Measurements from ENCODE around the gene CCL17. TPM values are rescaled to one million over a fixed set of nuclear protein-coding genes. Genes with fewer than 3 reads are reported as not detected.

Gene CCL17
- total RNA-seq, 2 donors from 2014 or later, result not detected

GRCh38 chr16:57413301-57413730 is 8.7 kb downstream of the CCL17 start:
- H3K27ac ChIP-seq, result no peak overlapping the region
- no peak for DNase-seq (ENCODE audit: low spot score)
- no peaks in the 10 kb centered on the region for H3K36me3 ChIP-seq
- H3K4me3 ChIP-seq, result no peak overlapping the region
- intact Hi-C loops (cut with DNase I), result loop anchor here (10.0 kb wide), 1 partner anchor 229 kb away; the partner anchor contains the start of genes PSME3IP1 and RSPRY1
- H3K4me1 ChIP-seq (replicated peaks), result no peaks in the 10 kb centered on the region
- TF ChIP-seq POLR2AphosphoS5 (IDR thresholded peaks at IDR 0.05), result no peak
- TF ChIP-seq POLR2A (IDR thresholded peaks at IDR 0.05), result no peak
- TF ChIP-seq, protein P1, sequence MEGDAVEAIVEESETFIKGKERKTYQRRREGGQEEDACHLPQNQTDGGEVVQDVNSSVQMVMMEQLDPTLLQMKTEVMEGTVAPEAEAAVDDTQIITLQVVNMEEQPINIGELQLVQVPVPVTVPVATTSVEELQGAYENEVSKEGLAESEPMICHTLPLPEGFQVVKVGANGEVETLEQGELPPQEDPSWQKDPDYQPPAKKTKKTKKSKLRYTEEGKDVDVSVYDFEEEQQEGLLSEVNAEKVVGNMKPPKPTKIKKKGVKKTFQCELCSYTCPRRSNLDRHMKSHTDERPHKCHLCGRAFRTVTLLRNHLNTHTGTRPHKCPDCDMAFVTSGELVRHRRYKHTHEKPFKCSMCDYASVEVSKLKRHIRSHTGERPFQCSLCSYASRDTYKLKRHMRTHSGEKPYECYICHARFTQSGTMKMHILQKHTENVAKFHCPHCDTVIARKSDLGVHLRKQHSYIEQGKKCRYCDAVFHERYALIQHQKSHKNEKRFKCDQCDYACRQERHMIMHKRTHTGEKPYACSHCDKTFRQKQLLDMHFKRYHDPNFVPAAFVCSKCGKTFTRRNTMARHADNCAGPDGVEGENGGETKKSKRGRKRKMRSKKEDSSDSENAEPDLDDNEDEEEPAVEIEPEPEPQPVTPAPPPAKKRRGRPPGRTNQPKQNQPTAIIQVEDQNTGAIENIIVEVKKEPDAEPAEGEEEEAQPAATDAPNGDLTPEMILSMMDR (IDR thresholded peaks at IDR 0.05), result no peak
- H3K9me3 ChIP-seq, result no peaks in the 10 kb centered on the region
- WGBS, result 91% methylated on average over 5 of the region's 5 CpGs
- H3K27me3 ChIP-seq (replicated peaks; ENCODE audit: insufficient read depth), result no peaks in the 10 kb centered on the region

DNA sequence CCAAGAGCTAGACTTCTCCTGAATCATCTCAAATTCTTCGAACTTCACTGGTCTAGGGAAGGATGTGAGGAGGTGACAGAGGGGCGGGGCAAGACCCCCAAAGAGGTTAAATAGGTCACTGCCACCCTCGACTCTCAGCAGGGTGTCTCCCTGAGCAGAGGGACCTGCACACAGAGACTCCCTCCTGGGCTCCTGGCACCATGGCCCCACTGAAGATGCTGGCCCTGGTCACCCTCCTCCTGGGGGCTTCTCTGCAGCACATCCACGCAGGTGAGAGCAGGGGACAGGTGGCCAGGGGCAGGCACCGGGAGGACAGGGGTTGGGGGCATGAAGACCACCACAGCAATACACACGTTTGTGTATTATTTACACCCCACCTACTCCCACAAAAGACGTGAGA is 9.2 kb downstream of the CCL17 start:
- intact Hi-C loops (cut with DNase I), result loop anchor here (10.0 kb wide), 1 partner anchor 229 kb away; the partner anchor contains the start of genes PSME3IP1 and RSPRY1
- no peak for TF ChIP-seq POLR2A (IDR thresholded peaks at IDR 0.05)

DNA sequence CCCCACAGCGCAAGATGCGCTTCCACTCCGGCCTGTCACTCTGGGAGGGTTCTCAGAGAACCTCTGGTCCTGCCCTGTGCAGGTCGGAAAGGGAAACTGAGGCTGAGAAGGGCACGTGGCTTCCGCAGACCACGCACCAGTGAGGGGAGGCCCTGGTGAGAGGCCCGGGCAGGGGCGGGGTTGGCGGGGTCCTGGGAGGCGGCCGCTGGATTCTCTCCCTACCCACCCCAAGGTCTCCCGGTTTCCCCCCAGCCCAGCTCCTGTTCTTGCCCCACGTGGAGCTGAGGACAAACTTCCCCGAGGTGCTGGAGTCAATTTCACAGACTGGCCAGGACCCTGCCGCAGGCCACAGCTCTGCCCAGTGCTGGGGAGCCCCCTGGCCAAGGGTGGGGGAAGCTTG is 11.5 kb downstream of the CCL17 start:
- no peak overlapping the region for H3K4me3 ChIP-seq
- no peak for DNase-seq (ENCODE audit: low spot score)
- no peaks in the 10 kb centered on the region for H3K4me1 ChIP-seq (replicated peaks)
- intact Hi-C loops (cut with DNase I), result loop anchor here (5.0 to 10.0 kb wide), 3 partner anchors 39 to 324 kb away; partner anchors contain the start of genes CPNE2, PSME3IP1 and RSPRY1
- WGBS, result 89% methylated on average over 16 of the region's 16 CpGs
- H3K36me3 ChIP-seq, result no peaks in the 10 kb centered on the region
- no peaks in the 10 kb centered on the region for H3K9me3 ChIP-seq
- TF ChIP-seq POLR2A (IDR thresholded peaks at IDR 0.05), result no peak
- no peaks in the 10 kb centered on the region for H3K27me3 ChIP-seq (replicated peaks; ENCODE audit: insufficient read depth)
- H3K27ac ChIP-seq, result no peak overlapping the region

More for the DNA sequence above, 9.2 kb downstream of the CCL17 start:
- no peak overlapping the region for H3K27ac ChIP-seq
- no peaks in the 10 kb centered on the region for H3K9me3 ChIP-seq
- no peaks in the 10 kb centered on the region for H3K36me3 ChIP-seq
- H3K4me3 ChIP-seq, result no peak overlapping the region
- DNase-seq (ENCODE audit: low spot score), result no peak
- 80% methylated on average over 7 of the region's 7 CpGs for WGBS
- no peaks in the 10 kb centered on the region for H3K4me1 ChIP-seq (replicated peaks)
- H3K27me3 ChIP-seq (replicated peaks; ENCODE audit: insufficient read depth), result no peaks in the 10 kb centered on the region

DNA sequence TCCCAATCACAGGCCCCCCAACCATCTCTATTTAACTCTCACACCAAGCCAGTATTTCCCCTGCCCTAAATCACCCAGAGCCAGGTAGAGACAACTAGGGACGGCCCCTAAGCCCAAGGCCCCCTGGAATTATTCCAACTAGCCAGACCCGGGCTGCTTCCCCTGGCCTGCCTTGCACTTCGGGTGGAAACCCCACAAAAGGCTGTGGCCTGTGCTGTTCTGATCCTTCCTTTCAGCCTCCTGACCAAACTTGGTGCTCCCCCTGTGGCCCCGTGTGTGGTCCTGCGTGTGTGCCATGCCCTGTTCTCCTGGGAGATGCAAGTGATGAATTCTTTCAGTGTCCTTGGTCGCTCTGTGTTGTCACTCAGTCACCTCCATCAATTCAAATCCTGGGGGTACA is 14.9 kb downstream of the CCL17 start:
- no peak for DNase-seq (ENCODE audit: low spot score)
- peak overlapping the region in 1 of 2 donors; percentile 45 for H3K27ac ChIP-seq
- 67% methylated on average over 6 of the region's 6 CpGs for WGBS

DNA sequence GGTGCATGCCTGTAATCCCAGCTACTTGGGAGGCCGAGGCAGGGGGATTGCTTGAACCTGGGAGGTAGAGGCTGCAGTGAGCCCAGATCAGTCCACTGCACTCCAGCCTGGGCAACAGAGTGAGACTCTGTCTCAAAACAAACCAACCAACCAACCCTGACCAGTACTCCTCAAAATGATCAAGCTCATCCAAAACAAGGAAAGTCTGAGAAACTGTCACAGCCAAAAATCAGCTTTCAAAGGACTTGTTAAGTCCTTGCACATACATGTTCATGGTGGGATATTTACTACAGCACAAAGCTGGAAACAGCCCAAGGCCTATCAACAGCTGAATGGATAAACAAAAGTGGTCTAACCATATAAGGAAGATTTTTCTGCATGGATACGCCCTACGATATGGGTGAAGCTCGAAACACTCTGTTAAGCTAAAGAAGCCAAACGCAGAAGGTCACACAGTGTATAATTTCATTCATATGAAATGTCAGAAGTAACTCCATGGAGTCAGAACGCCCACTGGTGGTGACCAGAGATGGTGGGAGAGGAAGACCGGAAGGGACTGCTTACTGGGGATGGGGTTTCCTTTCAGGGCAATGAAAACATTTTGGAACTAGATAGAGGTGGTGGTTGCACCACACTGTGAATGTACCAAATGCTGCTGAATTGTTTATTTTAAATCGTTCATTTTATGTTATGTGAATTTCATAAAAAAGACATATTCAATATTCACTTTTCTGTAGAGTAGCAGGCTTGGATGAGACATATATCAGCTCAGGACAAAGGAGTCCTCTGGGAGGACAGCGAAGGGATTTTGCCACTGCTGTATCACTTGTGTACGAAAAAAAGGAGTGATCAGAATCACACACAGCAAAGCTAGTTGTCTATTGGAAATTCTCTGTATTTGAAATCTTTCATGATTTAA is 17.7 kb downstream of the CCL17 start:
- H3K36me3 ChIP-seq, result no peaks in the 10 kb centered on the region
- peak; percentile 57 for TF ChIP-seq POLR2AphosphoS5 (IDR thresholded peaks at IDR 0.05)
- TF ChIP-seq POLR2A (IDR thresholded peaks at IDR 0.05), result no peak
- TF ChIP-seq, protein P1 (IDR thresholded peaks at IDR 0.05), result peak in 3 of 4 experiments; percentile 68 to 79 (median 72)
- 36% methylated on average over 10 of the region's 10 CpGs for WGBS
- no peaks in the 10 kb centered on the region for H3K9me3 ChIP-seq
- intact Hi-C loops (cut with DNase I), result no loop called here
- peak; percentile 51 for DNase-seq (ENCODE audit: low spot score)
- no peak overlapping the region for H3K27ac ChIP-seq
- H3K4me1 ChIP-seq (replicated peaks), result no peaks in the 10 kb centered on the region
- no peak overlapping the region for H3K4me3 ChIP-seq
- H3K27me3 ChIP-seq (replicated peaks; ENCODE audit: insufficient read depth), result no peaks in the 10 kb centered on the region

More for the DNA sequence above, 14.9 kb downstream of the CCL17 start:
- H3K4me3 ChIP-seq, result no peak overlapping the region
- TF ChIP-seq, protein P1 (IDR thresholded peaks at IDR 0.05), result no peak
- TF ChIP-seq POLR2A (IDR thresholded peaks at IDR 0.05) (no peak), POLR2AphosphoS5 (IDR thresholded peaks at IDR 0.05) (no peak)
- intact Hi-C loops (cut with DNase I), result loop anchor here (5.0 to 10.0 kb wide), 3 partner anchors 42 to 327 kb away; partner anchors contain the start of genes CPNE2, PSME3IP1 and RSPRY1
- H3K4me1 ChIP-seq (replicated peaks), result no peaks in the 10 kb centered on the region
- no peaks in the 10 kb centered on the region for H3K36me3 ChIP-seq
- H3K27me3 ChIP-seq (replicated peaks; ENCODE audit: insufficient read depth), result no peaks in the 10 kb centered on the region
- H3K9me3 ChIP-seq, result no peaks in the 10 kb centered on the region

Data from prostate gland (tissue), 2 donors.